NCI-H1417 (cell line): ENCODE data around the gene FST.

Source experiments
- DNase-seq, 3 experiments: peaks; one replicate each; lab custom pipeline; 2025; lab: John Stamatoyannopoulos, UW

The FST gene

GRCh38 chr5:53520813-53521212, 40.4 kb downstream of the FST start:
- DNase-seq, result no peak
